ENCODE data around the gene UGT1A7.
"Not testable (repeated sequence)": the region's sequence is repeated elsewhere in the genome, so short reads cannot be mapped to it uniquely, and the experiment has no call there.

The UGT1A7 gene

GRCh38 chr2:233681521-233682099 lies at the start of gene UGT1A7:
UGT1A7 (plus strand) TSS chr2:233681901; CDS start chr2:233681938, 37 bp downstream.
- Histone ChIP-seq H3K27me3 (replicated peaks; ENCODE audit: control insufficient read depth, insufficient read depth, low read length) (peaks cover 5% of the 10 kb centered on the region), H3K9ac (ENCODE audit: low read length) (no peak within 1 kb of the TSS), H3K4me3 (ENCODE audit: low read length) (no peak within 1 kb of the TSS), H3K4me1 (ENCODE audit: control insufficient read depth, insufficient read depth, low read length) (no peaks in the 10 kb centered on the region), H3K36me3 (ENCODE audit: control insufficient read depth, insufficient read depth, low read length, severe bottlenecking) (no peaks in the 10 kb centered on the region), H3K9me3 (ENCODE audit: control insufficient read depth, low read length) (no peaks in the 10 kb centered on the region)
- no peak for DNase-seq (ENCODE audit: low read depth)

DNA sequence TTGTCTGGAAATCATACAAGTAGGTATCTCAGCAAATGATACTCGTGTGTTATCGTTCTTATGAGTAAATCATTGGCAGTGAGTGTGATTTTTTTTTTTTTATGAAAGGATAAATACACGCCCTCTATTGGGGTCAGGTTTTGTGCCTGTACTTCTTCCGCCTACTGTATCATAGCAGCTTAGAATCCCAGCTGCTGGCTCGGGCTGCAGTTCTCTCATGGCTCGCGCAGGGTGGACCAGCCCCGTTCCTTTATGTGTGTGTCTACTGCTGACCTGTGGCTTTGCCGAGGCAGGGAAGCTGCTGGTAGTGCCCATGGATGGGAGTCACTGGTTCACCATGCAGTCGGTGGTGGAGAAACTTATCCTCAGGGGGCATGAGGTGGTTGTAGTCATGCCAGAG lies 45.4 kb upstream of the UGT1A7 start, which contains the start of gene UGT1A10:
Gene UGT1A10, plus strand, starts transcription at position 143 of the 400 bp plus-strand sequence. Its CDS starts 75 bp downstream, at position 218.
- not testable (repeated sequence) for H3K9me3 ChIP-seq (ENCODE audit: control insufficient read depth, low read length); H3K9ac ChIP-seq (ENCODE audit: low read length); H3K4me3 ChIP-seq (ENCODE audit: low read length); DNase-seq (ENCODE audit: low read depth); H3K27me3 ChIP-seq (replicated peaks; ENCODE audit: control insufficient read depth, insufficient read depth, low read length); H3K4me1 ChIP-seq (ENCODE audit: control insufficient read depth, insufficient read depth, low read length); H3K36me3 ChIP-seq (ENCODE audit: control insufficient read depth, insufficient read depth, low read length, severe bottlenecking)

DNA sequence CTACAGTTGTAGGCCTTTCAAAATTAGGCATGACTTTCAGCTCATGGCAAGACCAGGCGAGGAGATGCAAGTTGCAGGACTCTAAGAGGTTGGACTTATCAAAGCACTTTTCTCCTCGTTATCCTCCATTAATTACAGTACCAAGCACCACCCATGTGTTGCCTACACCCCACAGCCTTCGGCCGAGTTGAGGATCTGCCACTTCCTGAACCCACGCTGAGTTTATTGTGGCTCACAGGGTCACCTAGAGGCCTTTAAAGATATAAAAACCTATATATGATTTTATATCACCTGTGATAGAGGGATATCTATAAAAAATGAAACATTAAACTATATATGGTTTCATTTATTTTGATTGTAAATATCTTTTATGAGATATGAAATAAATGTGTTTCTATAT lies 42.9 kb upstream of the UGT1A7 start:
- Histone ChIP-seq H3K36me3 (ENCODE audit: control insufficient read depth, insufficient read depth, low read length, severe bottlenecking) (no peaks in the 10 kb centered on the region), H3K4me3 (ENCODE audit: low read length) (no peak overlapping the region), H3K27me3 (replicated peaks; ENCODE audit: control insufficient read depth, insufficient read depth, low read length) (no peaks in the 10 kb centered on the region), H3K9ac (ENCODE audit: low read length) (no peak overlapping the region), H3K4me1 (ENCODE audit: control insufficient read depth, insufficient read depth, low read length) (no peaks in the 10 kb centered on the region), H3K9me3 (ENCODE audit: control insufficient read depth, low read length) (peaks cover 8% of the 10 kb centered on the region)
- no peak for DNase-seq (ENCODE audit: low read depth)

GRCh38 chr2:233639860-233640259 lies 41.8 kb upstream of the UGT1A7 start:
- Histone ChIP-seq H3K9me3 (ENCODE audit: control insufficient read depth, low read length) (peaks cover 8% of the 10 kb centered on the region), H3K4me1 (ENCODE audit: control insufficient read depth, insufficient read depth, low read length) (no peaks in the 10 kb centered on the region), H3K4me3 (ENCODE audit: low read length) (no peak overlapping the region), H3K27me3 (replicated peaks; ENCODE audit: control insufficient read depth, insufficient read depth, low read length) (no peaks in the 10 kb centered on the region), H3K9ac (ENCODE audit: low read length) (no peak overlapping the region), H3K36me3 (ENCODE audit: control insufficient read depth, insufficient read depth, low read length, severe bottlenecking) (no peaks in the 10 kb centered on the region)
- DNase-seq (ENCODE audit: low read depth) = no peak

DNA sequence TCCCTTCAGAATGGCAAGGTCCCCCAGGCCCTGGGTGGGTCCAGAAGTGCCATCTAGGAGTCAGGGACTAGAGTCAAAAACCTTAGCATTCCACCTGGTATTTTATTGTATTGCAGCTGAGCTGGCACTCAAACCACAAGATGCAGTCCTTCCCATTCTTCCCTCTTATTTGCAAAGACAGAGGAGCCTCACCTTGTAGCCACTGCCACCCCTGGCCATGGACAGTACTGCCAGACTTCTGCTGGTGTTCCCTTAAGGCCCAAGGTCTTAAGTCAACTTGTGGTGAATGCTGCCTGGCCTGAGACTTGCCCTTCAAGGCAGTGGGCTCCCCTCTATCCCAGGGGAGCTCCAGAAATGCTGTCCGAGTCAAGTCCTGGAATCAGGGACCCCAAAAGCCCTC lies 38.6 kb upstream of the UGT1A7 start:
- H3K27me3 ChIP-seq (replicated peaks; ENCODE audit: control insufficient read depth, insufficient read depth, low read length) = no peaks in the 10 kb centered on the region
- no peak for DNase-seq (ENCODE audit: low read depth)
- no peak overlapping the region for H3K4me3 ChIP-seq (ENCODE audit: low read length)

GRCh38 chr2:233646033-233646432 lies 35.7 kb upstream of the UGT1A7 start:
- not testable (repeated sequence) for H3K4me1 ChIP-seq (ENCODE audit: control insufficient read depth, insufficient read depth, low read length); DNase-seq (ENCODE audit: low read depth)
- H3K9me3 ChIP-seq (ENCODE audit: control insufficient read depth, low read length) = peaks cover 18% of the 10 kb centered on the region

More for the DNA sequence above, 38.6 kb upstream of the UGT1A7 start:
- H3K9ac ChIP-seq (ENCODE audit: low read length) = no peak overlapping the region
- peaks cover 18% of the 10 kb centered on the region for H3K9me3 ChIP-seq (ENCODE audit: control insufficient read depth, low read length)
- no peaks in the 10 kb centered on the region for H3K4me1 ChIP-seq (ENCODE audit: control insufficient read depth, insufficient read depth, low read length)
- H3K36me3 ChIP-seq (ENCODE audit: control insufficient read depth, insufficient read depth, low read length, severe bottlenecking) = no peaks in the 10 kb centered on the region

GRCh38 chr2:233650981-233651380 lies 30.7 kb upstream of the UGT1A7 start:
- Histone ChIP-seq H3K4me3 (ENCODE audit: low read length) (no peak overlapping the region), H3K36me3 (ENCODE audit: control insufficient read depth, insufficient read depth, low read length, severe bottlenecking) (no peaks in the 10 kb centered on the region), H3K27me3 (replicated peaks; ENCODE audit: control insufficient read depth, insufficient read depth, low read length) (no peaks in the 10 kb centered on the region), H3K9me3 (ENCODE audit: control insufficient read depth, low read length) (peaks cover 8% of the 10 kb centered on the region), H3K4me1 (ENCODE audit: control insufficient read depth, insufficient read depth, low read length) (no peaks in the 10 kb centered on the region), H3K9ac (ENCODE audit: low read length) (no peak overlapping the region)
- DNase-seq (ENCODE audit: low read depth) = no peak

More at GRCh38 chr2:233646033-233646432, 35.7 kb upstream of the UGT1A7 start:
- H3K36me3 ChIP-seq (ENCODE audit: control insufficient read depth, insufficient read depth, low read length, severe bottlenecking); H3K9ac ChIP-seq (ENCODE audit: low read length); H3K27me3 ChIP-seq (replicated peaks; ENCODE audit: control insufficient read depth, insufficient read depth, low read length); H3K4me3 ChIP-seq (ENCODE audit: low read length): not testable (repeated sequence)

DNA sequence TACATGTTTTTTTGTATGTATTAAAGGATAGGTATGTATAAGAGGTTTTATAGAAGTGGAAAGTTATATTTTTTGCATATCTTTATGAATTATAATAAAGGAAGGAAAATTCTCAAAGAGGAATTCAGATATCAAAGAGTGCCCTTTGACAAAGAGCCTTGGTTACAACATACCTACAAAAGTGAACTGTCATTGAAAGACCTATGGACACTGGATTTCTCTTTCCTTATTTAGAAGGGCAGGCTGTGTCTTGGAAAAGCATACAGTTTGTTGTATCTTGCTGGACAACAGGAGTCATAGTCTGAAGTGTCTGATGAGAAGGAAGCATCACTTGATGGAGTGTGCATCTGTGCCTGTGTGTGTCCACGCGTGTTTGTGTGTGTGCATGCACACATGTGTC lies 30.3 kb upstream of the UGT1A7 start:
- DNase-seq (ENCODE audit: low read depth) = no peak
- Histone ChIP-seq H3K4me3 (ENCODE audit: low read length) (no peak overlapping the region), H3K27me3 (replicated peaks; ENCODE audit: control insufficient read depth, insufficient read depth, low read length) (no peaks in the 10 kb centered on the region), H3K36me3 (ENCODE audit: control insufficient read depth, insufficient read depth, low read length, severe bottlenecking) (no peaks in the 10 kb centered on the region), H3K9me3 (ENCODE audit: control insufficient read depth, low read length) (peaks cover 6% of the 10 kb centered on the region), H3K4me1 (ENCODE audit: control insufficient read depth, insufficient read depth, low read length) (no peaks in the 10 kb centered on the region), H3K9ac (ENCODE audit: low read length) (no peak overlapping the region)

DNA sequence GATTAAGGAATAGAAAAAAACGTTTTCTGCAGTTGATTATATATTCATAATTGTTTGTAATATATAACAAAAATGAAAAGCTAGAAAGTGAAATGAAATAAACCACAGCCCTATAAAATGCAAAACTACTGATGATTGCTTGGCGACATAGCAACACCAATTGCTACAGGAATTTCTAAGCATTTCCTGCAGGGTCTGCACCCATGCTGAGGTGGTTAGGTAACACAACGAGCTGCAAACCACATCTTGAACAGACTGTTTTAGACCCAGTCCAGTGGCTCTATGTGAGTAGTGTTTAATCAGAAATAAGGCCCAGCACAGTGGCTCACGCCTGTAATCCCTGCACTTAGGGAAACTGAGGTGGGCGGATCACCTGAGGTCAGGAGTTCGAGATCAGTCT lies 27.2 kb upstream of the UGT1A7 start:
- DNase-seq (ENCODE audit: low read depth) = no peak
- no peak overlapping the region for H3K4me3 ChIP-seq (ENCODE audit: low read length)
- peaks cover 3% of the 10 kb centered on the region for H3K27me3 ChIP-seq (replicated peaks; ENCODE audit: control insufficient read depth, insufficient read depth, low read length)
- H3K4me1 ChIP-seq (ENCODE audit: control insufficient read depth, insufficient read depth, low read length) = no peaks in the 10 kb centered on the region
- no peaks in the 10 kb centered on the region for H3K36me3 ChIP-seq (ENCODE audit: control insufficient read depth, insufficient read depth, low read length, severe bottlenecking)
- no peak overlapping the region for H3K9ac ChIP-seq (ENCODE audit: low read length)
- no peaks in the 10 kb centered on the region for H3K9me3 ChIP-seq (ENCODE audit: control insufficient read depth, low read length)

DNA sequence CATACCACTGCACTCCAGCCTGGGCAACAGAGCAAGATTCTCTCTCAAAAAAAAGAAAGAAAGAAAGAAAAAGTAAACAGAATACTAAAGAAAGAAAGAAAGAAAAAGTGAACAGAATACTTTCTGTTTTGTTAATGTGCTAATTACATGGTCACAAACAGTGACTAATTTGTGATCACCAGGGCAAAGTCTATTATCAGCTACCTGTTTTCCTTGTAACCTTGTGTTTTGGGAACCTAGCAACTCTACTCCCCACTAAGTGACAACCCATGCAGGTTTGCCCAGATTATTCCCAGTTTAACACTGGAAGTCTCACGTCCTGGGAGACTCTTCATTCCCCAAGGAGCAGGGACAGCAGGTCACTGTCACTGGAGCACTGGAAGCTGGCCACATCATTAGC lies 26.7 kb upstream of the UGT1A7 start:
- H3K36me3 ChIP-seq (ENCODE audit: control insufficient read depth, insufficient read depth, low read length, severe bottlenecking) = no peaks in the 10 kb centered on the region
- no peaks in the 10 kb centered on the region for H3K9me3 ChIP-seq (ENCODE audit: control insufficient read depth, low read length)
- H3K9ac ChIP-seq (ENCODE audit: low read length) = no peak overlapping the region
- no peaks in the 10 kb centered on the region for H3K4me1 ChIP-seq (ENCODE audit: control insufficient read depth, insufficient read depth, low read length)
- H3K4me3 ChIP-seq (ENCODE audit: low read length) = no peak overlapping the region
- peaks cover 3% of the 10 kb centered on the region for H3K27me3 ChIP-seq (replicated peaks; ENCODE audit: control insufficient read depth, insufficient read depth, low read length)
- DNase-seq (ENCODE audit: low read depth) = no peak

DNA sequence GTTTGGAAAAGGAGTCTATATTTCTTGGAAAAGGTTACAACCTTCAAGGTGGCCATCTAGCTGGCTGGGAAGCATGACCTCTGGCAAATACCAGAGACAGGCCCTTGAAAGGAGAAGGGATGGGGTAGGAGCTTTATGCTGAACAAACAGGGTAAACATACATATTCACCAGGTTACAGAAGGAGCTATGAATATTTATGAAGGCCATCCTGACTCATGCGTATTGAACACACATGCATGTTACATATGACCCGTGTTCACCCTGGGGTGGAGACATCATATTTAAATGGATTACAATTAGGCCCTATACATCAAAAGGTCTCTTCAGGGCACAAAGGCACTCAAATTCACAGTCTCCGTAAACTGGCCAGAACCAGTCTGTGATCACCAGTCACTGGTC lies 25.8 kb upstream of the UGT1A7 start:
- H3K4me3 ChIP-seq (ENCODE audit: low read length); H3K36me3 ChIP-seq (ENCODE audit: control insufficient read depth, insufficient read depth, low read length, severe bottlenecking); H3K4me1 ChIP-seq (ENCODE audit: control insufficient read depth, insufficient read depth, low read length); DNase-seq (ENCODE audit: low read depth); H3K9ac ChIP-seq (ENCODE audit: low read length); H3K9me3 ChIP-seq (ENCODE audit: control insufficient read depth, low read length); H3K27me3 ChIP-seq (replicated peaks; ENCODE audit: control insufficient read depth, insufficient read depth, low read length): not testable (repeated sequence)

GRCh38 chr2:233656443-233656842 lies 25.3 kb upstream of the UGT1A7 start:
- peaks cover 4% of the 10 kb centered on the region for H3K9me3 ChIP-seq (ENCODE audit: control insufficient read depth, low read length)
- no peak overlapping the region for H3K4me3 ChIP-seq (ENCODE audit: low read length)
- no peak for DNase-seq (ENCODE audit: low read depth)
- peaks cover 3% of the 10 kb centered on the region for H3K27me3 ChIP-seq (replicated peaks; ENCODE audit: control insufficient read depth, insufficient read depth, low read length)
- no peaks in the 10 kb centered on the region for H3K36me3 ChIP-seq (ENCODE audit: control insufficient read depth, insufficient read depth, low read length, severe bottlenecking)
- H3K9ac ChIP-seq (ENCODE audit: low read length) = no peak overlapping the region
- H3K4me1 ChIP-seq (ENCODE audit: control insufficient read depth, insufficient read depth, low read length) = no peaks in the 10 kb centered on the region
